EH (cell line): ENCODE measurements around the gene SELENOP.
"Not testable (repeated sequence)": the region's sequence is repeated elsewhere in the genome, so short reads cannot be mapped to it uniquely, and the experiment has no call there.

Experiments used
- DNase-seq: peaks from one replicate; pipeline ENCODE4 v3.0.0-alpha.2; 2015; ENCODE audit warnings: low read depth

SELENOP gene

DNA sequence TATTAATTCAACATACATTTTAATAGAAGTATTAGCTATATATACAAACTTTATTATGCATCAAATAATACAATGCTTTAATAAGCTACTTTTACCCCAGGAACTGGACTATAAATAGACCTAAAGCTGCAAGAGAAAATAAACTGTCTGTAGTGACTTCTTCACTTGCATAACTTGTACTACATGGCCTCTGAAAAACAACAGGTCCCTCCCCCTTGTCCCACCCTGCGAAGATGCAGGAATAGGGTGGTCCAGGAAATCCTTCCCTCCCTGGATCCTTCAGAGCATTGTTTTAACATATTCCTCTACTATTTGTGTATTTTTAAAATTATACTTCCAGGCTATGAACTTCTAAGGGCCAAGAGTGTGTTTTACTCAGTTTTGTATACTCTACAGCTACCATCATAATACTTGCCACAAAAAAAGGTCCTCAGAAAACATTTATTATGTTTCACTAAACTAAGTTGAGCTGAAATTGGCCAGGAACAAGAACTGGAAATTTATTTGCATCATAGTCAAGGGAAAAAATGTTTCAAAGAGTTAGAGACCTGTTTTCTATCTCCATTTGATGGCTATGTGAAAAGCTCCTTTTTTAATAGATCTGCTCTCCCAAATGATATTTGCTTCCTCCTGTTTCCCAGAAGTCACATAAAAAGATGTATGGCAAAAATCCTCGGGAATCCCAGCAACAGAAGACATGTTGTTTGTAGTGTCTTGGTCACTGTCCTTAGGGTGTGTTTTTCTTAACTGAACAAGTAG, 15.2 kb upstream of the SELENOP start:
- DNase-seq, result no peak

DNA sequence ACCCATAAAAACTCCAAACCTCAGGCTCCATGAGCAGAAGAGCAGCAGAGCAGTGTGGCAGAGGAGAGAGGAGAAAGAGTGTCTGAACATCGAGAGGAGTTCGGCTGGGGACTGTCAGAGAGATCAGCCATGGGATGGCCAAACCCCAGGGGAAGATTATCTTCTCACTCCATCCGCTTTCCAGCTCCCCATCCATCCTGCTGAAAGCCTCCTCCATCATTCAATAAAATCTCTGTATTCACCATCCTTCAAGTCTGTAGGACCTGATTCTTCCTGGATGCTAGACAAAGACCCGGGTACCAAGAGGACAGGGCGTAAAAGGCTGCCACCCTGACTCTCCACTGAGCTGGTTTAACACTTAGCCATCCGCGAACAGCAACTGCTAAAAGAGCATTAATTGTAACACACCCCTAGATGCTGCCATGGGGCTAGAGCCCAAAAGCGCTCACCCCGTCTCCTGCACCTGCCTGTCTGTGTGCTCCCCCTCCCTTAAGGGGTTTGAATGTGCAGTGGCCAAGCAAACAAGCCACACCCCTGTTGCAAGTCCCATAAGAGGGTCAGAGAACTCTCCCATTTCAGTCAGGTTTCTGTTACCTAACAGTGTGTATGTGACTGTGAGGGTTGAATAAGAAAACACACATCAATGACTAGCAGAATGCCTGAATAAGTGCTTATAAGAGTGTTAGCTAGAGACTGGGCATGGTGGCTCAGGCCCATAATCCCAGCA, 13.9 kb upstream of the SELENOP start:
- no peak for DNase-seq

DNA sequence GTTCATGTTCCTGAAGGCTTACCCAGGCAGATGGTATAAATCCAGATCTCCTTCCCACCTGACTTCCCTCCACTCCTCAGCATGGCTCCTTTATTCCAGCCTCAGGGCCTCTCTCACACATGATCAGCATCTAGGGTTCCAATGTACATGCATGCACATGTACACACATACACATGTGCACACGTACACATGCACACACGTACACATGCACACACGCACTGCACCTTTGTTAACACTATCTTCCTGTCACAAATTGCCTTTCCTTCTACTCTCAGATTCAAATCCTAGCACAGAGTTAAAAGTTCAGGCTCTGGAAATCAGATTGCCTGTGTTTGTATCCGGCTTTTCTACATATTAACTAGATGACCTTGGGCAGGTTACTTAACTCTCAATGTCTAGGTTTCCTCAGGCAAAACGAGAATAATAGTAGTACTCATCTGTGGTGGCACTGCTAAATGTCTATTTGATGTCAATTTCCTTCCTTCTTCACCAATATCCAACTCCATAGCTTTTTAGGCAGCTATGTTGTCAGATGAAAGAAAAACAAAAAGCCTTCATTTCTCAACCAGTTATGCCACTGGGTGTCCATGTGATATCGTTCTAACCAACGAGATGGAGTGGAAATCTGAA, 12.8 kb upstream of the SELENOP start:
- DNase-seq, result no peak

DNA sequence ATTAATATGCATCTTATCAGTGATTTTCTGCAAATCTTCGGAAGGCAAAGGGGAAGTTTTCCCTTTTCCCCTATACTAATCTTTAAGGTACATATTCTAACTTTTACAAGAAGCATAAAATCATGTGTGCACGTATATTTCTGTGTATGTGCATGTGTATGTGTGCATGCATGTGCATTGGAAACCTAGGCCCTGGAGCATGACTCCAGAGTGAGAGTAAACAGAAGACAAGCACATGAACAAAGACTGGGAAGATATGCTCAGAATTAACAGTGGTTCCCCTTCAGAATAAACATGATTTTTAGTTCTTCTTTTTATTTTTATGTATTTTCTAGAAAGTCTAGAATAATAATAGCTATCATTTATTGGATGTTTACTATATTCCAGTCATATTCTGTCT, 10.9 kb upstream of the SELENOP start:
- DNase-seq, result no peak

DNA sequence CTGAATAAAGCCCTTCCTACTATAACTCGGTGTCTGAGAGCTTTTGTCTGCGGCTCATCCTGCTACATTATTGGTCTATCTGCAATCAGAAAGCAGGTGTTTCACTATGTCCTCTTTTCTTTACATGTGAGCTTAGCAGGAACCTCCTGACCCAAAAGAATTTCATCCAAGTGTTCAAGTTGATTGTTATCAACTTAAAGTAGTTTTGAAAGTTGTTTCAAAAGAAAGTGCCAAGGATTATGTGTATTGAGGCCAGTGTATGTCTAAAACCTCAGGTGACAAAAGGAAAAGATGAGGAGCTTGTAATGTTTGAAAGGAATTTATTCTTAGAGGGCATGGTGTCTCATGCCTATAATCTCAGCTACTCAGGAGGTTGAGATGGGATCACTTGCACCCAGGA, 8.1 kb upstream of the SELENOP start:
- DNase-seq, result no peak

DNA sequence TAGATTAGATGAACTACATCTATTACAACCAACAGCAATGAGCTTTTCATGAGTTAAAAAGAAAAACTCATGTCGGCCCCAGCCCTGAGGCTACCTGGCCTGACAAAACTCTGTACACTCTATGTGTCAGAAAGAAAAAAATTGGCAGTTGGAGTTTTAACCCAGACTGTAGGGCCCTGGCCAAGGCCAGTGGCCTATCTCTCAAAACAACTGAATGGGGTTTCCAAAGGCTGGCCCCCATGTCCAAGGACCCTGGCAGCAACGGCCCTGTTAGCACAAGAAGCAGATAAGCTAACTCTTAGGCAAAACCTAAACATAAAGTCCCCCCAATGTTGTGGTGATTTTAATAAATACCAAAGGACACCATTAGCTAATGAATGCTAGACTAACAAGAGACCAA, 4.9 kb upstream of the SELENOP start:
- DNase-seq, result not testable (repeated sequence)

DNA sequence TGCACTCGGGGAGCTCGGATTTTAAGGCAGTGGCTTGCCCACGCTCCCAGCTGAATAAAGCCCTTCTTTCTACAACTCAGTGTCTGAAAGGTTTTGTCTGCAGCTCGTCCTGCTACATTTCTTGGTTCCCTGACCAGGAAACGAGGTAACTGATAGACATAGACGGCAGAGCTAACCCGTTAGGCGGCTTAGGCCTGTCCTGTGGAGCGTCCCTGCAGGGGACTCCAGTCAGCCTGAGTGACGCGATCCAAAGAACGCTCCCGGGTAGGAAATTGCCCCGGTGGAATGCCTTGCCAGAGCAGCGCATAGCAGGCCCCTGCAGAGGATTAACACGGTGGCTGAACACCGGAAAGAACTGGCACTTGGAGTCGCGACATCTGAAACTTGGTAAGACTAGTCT, 1.8 kb upstream of the SELENOP start:
- DNase-seq, result no peak

DNA sequence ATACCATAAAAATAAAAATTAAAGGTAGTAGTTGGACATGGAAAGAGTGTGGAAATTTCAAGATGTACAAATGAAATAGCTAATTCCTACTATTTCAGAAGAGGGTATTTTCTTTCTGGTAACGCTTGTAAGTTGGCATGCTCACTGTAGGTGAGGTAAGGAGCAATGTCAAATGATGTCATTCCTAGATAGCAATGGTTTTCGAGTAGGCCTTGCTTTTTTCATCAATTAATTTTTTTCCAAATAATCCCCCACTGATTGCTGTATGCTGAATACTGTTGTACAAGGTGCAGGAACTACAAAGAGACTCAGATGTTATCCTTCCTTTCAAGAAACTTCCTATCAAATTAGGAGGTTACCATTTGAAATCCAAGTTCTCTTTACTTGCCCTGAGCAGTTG, 928 bp upstream of the SELENOP start:
- DNase-seq, result no peak

DNA sequence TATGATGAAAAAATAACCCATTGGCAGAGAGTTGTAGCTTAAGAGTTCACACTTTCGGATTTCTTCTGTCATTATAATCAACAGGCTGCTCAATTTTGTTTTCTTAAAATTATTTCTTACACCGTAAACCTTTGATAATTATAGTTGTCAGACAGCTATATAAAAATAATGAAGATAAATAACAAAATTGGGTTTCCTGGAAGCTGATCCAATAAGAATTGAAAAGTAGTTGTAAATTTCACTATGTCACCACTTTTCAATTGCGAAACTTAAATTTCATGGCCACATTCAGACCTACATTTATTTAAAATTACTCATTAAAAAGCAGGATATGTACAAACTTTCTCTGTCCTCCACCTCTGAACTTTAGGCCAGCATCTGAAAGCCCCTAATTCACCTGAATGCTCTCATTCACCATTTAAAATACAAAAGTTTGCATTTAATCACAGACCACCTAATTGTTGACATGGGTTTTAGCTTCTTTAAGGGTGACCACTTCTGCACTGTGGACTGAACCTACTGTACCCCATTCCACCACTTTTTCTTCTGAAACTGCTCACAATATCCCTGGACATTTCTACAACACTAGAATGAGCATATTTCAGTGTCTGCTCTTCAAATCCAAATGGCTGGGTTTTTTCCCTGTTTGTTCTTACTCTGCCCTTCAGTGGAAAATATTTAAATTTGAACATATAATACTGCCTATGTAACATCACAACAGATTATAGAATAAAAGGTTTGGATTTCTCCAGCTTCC, 680 bp downstream of the SELENOP start:
- no peak for DNase-seq

DNA sequence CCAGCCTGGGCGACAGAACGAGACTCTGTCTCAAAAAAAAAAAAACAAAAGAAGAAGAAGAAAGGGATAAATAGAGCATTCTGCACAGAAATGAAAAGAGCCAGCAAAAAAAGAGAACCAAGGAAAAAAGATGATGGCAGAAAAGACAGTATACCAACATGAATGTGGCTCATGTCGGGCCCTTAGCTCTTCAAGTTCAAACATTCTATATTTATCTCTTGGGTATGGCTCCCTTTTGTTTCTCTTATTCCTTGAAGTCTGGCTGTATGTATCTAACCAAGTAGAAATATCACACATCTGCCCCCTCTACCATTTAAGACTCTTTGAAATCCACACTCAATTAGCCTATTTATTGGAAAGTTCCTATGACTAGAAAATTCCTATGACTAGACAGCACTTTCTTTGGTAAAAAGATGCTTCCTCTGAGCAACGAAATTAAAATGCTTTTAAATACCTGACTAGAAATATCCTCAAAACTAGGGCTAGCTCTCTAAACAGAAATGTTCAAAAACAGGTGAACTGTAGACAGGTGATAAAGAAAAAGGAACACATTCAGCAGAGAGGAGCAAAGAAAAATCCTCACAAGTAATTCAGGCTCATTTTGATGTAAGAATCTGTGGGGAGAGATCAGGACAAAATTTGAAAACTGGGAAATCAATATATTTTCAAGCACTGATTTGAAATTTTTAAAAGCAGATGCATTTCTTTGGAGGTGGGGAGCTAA, 2.6 kb downstream of the SELENOP start:
- no peak for DNase-seq

DNA sequence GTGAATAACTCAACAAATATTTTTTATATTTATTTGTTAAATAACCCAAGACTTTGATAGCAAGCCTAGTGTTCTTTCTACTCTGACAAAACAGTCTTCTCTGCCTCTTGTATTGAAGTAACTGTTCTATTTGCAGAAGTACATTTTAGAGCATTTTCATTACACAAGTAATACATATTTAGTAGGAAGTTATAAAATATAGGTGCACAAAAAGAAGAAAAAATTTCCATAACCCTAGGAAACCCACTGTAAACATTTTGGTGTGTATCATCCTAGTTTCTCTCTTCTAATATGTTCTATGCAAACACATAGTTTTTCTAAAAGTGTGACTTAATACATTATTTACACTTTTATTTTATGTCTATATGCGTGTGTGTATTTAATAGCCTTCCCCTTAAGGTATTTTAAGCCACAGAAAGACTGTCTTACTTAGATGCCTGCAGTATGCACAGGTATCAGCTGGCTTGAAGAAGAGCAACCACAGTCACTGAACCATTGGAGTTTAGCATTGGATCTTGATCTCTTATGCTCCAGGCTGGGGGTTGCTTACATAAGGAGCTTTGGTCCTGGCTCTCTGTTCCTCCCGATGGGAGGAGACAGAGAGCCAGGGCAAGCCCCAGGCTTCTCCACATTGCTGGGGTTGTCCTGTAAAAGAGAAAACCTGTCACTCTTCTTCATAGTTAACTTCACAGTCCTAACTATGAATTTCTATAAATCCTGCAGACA, 3.8 kb downstream of the SELENOP start:
- DNase-seq, result no peak

DNA sequence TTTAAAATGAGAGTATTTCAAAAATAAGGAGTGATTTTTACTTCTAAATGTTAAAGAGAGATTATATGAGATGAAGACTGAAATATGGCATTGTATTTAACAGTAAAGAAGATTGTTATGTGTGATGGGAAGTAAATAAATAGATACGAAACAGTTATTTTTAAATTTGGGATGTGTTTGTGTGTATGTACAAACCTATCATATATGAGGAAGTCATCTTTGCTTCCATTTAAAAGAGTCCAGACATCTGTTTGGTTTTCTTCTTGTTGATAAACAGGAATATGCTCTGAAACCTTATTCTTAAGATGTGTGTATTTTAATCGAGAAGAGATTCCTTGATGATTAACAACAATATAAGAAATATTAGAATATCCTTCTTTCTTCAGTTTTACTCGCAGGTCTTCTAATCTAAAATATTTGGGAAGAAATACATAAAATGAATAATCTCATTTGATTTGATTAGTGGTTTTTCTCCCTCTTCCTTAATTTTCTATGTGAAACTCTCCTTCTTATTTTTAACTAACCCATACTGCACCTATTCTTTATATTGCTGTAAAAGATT, 4.9 kb downstream of the SELENOP start:
- no peak for DNase-seq

DNA sequence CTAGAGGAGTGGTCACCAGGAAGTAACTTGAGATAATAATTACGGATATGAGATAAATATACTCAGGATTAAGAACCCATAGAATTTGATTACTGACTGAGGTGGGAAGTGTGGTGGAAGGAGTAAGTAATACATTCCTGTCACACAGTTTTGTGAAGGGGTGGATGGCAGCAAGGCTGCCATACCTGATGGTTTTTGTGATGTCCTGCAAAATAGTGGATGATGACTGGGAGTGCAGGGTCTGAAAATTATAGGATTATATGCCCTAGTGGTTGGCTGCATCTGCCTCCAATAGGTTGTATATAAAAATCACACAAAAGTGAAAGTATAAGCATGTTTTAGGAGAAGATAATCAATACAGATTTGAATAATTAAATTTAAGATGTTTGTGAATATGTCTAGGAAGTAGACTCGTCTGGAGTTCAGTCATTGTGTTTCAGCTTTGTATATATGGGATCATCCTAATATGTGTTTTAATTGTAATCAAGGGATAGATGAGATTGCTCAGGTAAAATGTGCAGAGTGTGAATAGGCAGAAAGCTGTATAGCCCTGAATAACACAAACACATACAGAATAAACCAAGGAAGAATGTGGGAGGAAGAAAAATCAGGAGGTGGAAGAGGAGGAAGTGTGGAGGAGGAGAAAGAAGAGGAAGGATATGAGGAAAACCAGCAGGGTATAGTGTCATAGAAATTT, 5.5 kb downstream of the SELENOP start:
- DNase-seq, result no peak

DNA sequence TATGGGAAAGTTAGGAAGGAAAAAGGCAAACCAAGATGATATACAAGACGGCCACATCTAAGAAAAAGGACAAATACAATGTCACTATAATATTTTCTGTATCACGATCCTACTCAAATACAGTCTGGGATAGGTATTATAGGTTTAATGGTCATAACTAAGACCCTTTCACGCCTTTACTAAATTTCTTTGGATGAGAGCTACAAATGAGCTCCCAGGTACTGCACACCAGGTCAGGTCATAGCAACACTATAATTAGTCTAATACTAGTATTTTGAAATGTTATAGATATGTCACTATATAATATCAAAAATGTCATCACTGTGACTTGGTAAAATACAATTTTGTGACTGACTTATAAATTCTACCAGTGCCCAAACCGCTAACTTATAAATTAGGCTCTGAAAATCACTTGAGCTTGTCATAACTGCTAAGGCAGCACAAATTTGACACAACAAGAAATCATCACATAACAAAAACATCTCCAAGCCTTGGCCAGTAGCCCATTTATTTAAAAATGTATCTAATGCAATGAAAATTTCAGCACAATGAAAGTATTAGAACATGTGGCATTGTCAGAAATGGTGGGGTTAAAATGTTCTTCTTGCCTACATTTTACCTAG, 6.9 kb downstream of the SELENOP start:
- no peak for DNase-seq

DNA sequence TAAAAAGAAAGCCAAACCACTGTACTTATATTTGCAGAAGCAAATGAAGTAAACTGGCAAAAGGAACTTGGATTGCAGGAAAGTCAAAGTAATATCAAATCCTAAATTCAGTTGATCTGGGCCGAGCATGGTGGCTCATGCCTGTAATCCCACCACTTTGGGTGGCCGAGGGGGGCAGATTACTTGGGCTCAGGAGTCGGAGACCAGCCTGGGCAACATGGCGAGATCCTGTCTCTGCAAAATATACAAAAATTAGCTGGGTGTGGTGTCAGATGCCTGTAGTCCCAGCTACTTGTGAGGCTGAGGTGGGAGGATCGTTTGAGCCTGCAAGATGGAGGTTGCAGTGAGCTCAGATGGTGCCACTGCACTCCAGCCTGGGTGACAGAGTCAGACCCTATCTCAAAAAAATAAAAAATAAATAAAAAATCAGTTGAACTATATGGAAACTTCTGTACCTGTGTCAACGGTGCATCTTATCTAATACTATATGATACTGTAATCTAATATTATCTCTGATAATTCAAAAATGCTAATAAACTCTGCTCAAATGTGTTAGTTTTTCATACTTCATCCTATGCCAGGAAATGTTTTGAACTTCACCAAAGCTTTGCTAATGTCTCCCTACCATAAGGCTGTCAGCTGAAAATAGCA, 10.1 kb downstream of the SELENOP start:
- DNase-seq, result no peak

DNA sequence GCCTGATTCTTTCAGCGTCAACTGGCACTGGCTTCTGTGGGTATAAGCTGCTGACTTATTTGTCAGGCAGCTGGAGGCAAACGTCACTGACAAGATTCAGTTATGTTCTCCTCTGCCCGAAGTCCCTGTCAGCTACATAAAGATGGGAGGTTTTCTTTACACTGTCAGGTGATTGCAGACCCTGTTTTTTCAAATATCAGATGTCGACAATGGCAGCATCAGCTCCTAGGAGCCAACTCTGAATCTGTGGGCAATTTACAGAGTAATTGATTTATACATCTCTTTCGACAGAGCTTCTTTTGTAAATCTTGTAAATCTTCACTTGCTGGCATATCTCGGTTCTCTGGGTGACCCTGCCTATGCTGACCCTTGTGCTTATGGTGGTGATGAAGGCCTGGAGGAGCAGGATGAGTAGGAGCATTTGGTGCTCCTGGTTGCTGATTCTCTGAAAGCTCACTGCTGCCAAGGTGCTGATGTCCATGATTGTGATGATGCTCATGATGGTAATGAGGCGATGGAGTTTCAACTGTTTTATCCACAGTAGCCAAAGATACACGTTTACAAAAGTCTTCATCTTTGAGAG, 10.9 kb downstream of the SELENOP start:
- no peak for DNase-seq

DNA sequence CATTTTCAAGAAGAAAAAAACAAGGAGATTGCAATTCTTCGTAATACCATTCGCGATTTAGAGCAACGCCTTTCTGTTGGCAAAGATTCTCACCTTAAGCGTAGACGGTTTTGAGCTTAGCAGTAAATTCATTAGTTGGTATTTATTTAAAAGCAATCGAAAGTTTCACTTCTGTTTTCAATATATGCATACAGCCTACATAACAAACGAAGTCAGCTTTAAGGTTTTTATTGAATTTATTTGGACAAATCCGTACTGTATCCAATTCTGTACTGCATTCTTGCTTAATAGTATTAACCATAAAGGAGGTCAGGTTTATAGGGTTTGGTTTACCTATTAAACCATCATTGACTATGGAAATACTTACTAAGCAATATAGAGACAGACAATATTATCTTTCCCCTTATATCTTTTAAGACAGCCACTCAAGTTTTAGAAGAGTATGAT, 12.0 kb downstream of the SELENOP start:
- DNase-seq, result no peak

DNA sequence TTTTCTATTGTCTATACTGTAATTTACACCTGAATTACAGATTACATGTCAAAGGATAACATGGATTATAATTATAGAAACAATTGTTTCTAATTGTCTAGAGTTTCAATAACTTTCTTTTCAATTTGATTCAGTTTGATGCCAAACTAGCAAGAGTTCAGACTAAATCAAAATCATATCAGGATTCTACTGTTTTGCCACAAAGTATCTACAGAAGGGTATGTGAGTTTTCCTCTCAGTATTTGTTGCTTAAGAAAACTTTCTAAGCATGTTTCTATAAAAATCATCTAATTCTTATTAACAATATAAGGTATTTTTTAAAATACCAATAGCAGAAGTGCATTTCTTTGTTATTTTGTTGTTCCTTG, 12.5 kb downstream of the SELENOP start:
- DNase-seq, result no peak
